ENCODE measurements around the gene NOP16. TPM values are rescaled to one million over a fixed set of nuclear protein-coding genes. Genes with fewer than 3 reads are reported as not detected.

NOP16 gene
- total RNA-seq, 2 experiments from 2014 or later = 71.8 to 75.1 TPM

GRCh38 chr5:176337913-176338312 is 50.5 kb downstream of the NOP16 start:
- Mint-ChIP-seq H3K9me3 (peaks cover 10% of the 10 kb centered on the region), H3K27ac (no peak overlapping the region), H3K4me1 (ENCODE audit: low read depth) (no peaks in the 10 kb centered on the region), H3K27me3 (no peaks in the 10 kb centered on the region), H3K4me3 (no peak overlapping the region), H3K36me3 (ENCODE audit: low read depth) (peaks cover 20% of the 10 kb centered on the region)
- ChIA-PET POLR2A (no interaction called here), CTCF (interaction anchor here (1.5 kb wide), 1 partner anchor 12 kb away, joined by 3 read pairs; no protein-coding TSS in a partner anchor)
- no peak for TF ChIP-seq CTCF (IDR thresholded peaks at IDR 0.05)
- intact Hi-C loops (cut with micrococcal nuclease) = no loop called here
- ATAC-seq = no peak
- DNase-seq = no peak

- H3K9me3 Mint-ChIP-seq = peaks cover 10% of the 10 kb centered on the region
- intact Hi-C loops (cut with micrococcal nuclease) = no loop called here
- no peaks in the 10 kb centered on the region for H3K27me3 Mint-ChIP-seq
- DNase-seq (no peak), ATAC-seq (no peak)
- no peak overlapping the region for H3K27ac Mint-ChIP-seq
- H3K36me3 Mint-ChIP-seq (ENCODE audit: low read depth) = peaks cover 25% of the 10 kb centered on the region
- no peak overlapping the region for H3K4me3 Mint-ChIP-seq
- H3K4me1 Mint-ChIP-seq (ENCODE audit: low read depth) = no peaks in the 10 kb centered on the region
- CTCF ChIA-PET = no interaction called here
- POLR2A ChIA-PET = interaction anchor here (0.8 kb wide), 1 partner anchor 11 kb away, joined by 3 read pairs; no protein-coding TSS in a partner anchor
- no peak for TF ChIP-seq CTCF (IDR thresholded peaks at IDR 0.05)
Measured at GRCh38 chr5:176334031-176334770, 54.2 kb downstream of the NOP16 start.

Small RNA genes within 50 kb of the gene (microRNA-seq; reads per million reads assigned to microRNA genes)
- gene MIR1271 (ENCODE audit: borderline microRNAs expressed, borderline replicate concordance) = 5.4 reads per million, percentile 22 among the genes with 10 or more reads in this experiment

Other genes with a start within 250 kb of the NOP16 start
- gene SIMC1, start 150.2 kb downstream of the NOP16 start, total RNA-seq = 10 to 100 TPM; 21.5 to 21.9 TPM
- 10 to 100 TPM; 39.4 to 40.8 TPM for gene KIAA1191, start 26.8 kb downstream of the NOP16 start, total RNA-seq
- 10 to 100 TPM; 15.6 to 17.0 TPM for gene ARL10, start 23.1 kb downstream of the NOP16 start, total RNA-seq
- 100 to 1,000 TPM; 118 to 120 TPM for gene HIGD2A, start 153 bp upstream of the NOP16 start, total RNA-seq
- gene CLTB, start 27.9 kb upstream of the NOP16 start, total RNA-seq = 10 to 100 TPM; 48.2 to 48.6 TPM
- 10 to 100 TPM; 32.6 to 33.0 TPM for gene FAF2, start 59.8 kb upstream of the NOP16 start, total RNA-seq
- gene RNF44, start 148.8 kb upstream of the NOP16 start, total RNA-seq = 10 to 100 TPM; 55.3 to 62.7 TPM
- under 1 TPM; 0.23 to 0.47 TPM for gene CDHR2, start 160.7 kb upstream of the NOP16 start, total RNA-seq
- gene GPRIN1, start 221.6 kb upstream of the NOP16 start, total RNA-seq = 1 to 10 TPM; 1.6 to 2.0 TPM
- gene SNCB, start 241.9 kb upstream of the NOP16 start, total RNA-seq = under 1 TPM; 0.69 to 0.79 TPM
- not detected for gene EIF4E1B, start 242.1 kb upstream of the NOP16 start, total RNA-seq

Measured in activated CD8-positive, alpha-beta T cell treated with anti-CD3 and anti-CD28 coated beads for 36 hours (primary cell).